ENCODE data around the gene PRKAA1. TPM values are rescaled to one million over a fixed set of nuclear protein-coding genes. Genes with fewer than 3 reads are reported as not detected.
A peak's percentile ranks its signal among the peaks of the same experiment; 100 is the strongest.

Gene PRKAA1
- total RNA-seq, 1 experiment from 2014 or later, result 31.2 TPM

- ChIA-PET POLR2A (interaction anchor here (1.0 to 2.4 kb wide), 3 partner anchors 21 to 28 kb away, joined by 3 to 16 read pairs (median 4); partner anchors contain the start of gene PRKAA1), CTCF (interaction anchor here (1.1 kb wide), 1 partner anchor 28 kb away, joined by 5 read pairs; the partner anchor contains the start of gene PRKAA1)
- peaks cover 59% of the 10 kb centered on the region for H3K36me3 Mint-ChIP-seq
- no peak for ATAC-seq
- H3K9me3 Mint-ChIP-seq, result no peaks in the 10 kb centered on the region
- H3K27ac Mint-ChIP-seq, result peak overlapping the region; percentile 27; the same call in 1 of the 2 replicates
- H3K27me3 Mint-ChIP-seq (ENCODE audit: low read depth), result no peaks in the 10 kb centered on the region
- no peak for DNase-seq (ENCODE audit: low spot score)
- peaks cover 24% of the 10 kb centered on the region for H3K4me1 Mint-ChIP-seq
- no peak overlapping the region for H3K4me3 Mint-ChIP-seq
- TF ChIP-seq CBFB (CRISPR knock-in tag; IDR thresholded peaks at IDR 0.05; ENCODE audit: low read depth) (no peak), EMX1 (CRISPR knock-in tag; IDR thresholded peaks at IDR 0.05) (peak; percentile 24; the same call in 1 of the 2 replicates), ZNF281 (CRISPR knock-in tag; IDR thresholded peaks at IDR 0.05) (no peak), CTCF (IDR thresholded peaks at IDR 0.05) (no peak), ATF2 (CRISPR knock-in tag; IDR thresholded peaks at IDR 0.05; ENCODE audit: borderline replicate concordance, low read depth) (no peak), OVOL2 (CRISPR knock-in tag; IDR thresholded peaks at IDR 0.05; ENCODE audit: borderline replicate concordance) (no peak), ZNF232 (CRISPR knock-in tag; IDR thresholded peaks at IDR 0.05) (no peak), NFATC4 (CRISPR knock-in tag; IDR thresholded peaks at IDR 0.05) (peak; percentile 68; the same call in 1 of the 2 replicates), ZBTB43 (CRISPR knock-in tag; IDR thresholded peaks at IDR 0.05) (no peak), SMAD3 (CRISPR knock-in tag; IDR thresholded peaks at IDR 0.05; ENCODE audit: borderline replicate concordance) (no peak), PRRX2 (CRISPR knock-in tag; IDR thresholded peaks at IDR 0.05) (peak; percentile 86; the same call in 1 of the 2 replicates), ZNF219 (CRISPR knock-in tag; IDR thresholded peaks at IDR 0.05; ENCODE audit: borderline replicate concordance) (no peak), HMGA2 (CRISPR knock-in tag; IDR thresholded peaks at IDR 0.05) (no peak), MYBL2 (CRISPR knock-in tag; IDR thresholded peaks at IDR 0.05) (no peak), ZNF263 (CRISPR knock-in tag; IDR thresholded peaks at IDR 0.05; ENCODE audit: low read depth) (no peak), ZNF671 (CRISPR knock-in tag; IDR thresholded peaks at IDR 0.05) (peak; percentile 86)
- TF ChIP-seq, protein P1, sequence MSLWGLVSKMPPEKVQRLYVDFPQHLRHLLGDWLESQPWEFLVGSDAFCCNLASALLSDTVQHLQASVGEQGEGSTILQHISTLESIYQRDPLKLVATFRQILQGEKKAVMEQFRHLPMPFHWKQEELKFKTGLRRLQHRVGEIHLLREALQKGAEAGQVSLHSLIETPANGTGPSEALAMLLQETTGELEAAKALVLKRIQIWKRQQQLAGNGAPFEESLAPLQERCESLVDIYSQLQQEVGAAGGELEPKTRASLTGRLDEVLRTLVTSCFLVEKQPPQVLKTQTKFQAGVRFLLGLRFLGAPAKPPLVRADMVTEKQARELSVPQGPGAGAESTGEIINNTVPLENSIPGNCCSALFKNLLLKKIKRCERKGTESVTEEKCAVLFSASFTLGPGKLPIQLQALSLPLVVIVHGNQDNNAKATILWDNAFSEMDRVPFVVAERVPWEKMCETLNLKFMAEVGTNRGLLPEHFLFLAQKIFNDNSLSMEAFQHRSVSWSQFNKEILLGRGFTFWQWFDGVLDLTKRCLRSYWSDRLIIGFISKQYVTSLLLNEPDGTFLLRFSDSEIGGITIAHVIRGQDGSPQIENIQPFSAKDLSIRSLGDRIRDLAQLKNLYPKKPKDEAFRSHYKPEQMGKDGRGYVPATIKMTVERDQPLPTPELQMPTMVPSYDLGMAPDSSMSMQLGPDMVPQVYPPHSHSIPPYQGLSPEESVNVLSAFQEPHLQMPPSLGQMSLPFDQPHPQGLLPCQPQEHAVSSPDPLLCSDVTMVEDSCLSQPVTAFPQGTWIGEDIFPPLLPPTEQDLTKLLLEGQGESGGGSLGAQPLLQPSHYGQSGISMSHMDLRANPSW (CRISPR knock-in tag; conservative IDR thresholded peaks at IDR 0.05; ENCODE audit: low read depth), result no peak
- TF ChIP-seq, protein P2, sequence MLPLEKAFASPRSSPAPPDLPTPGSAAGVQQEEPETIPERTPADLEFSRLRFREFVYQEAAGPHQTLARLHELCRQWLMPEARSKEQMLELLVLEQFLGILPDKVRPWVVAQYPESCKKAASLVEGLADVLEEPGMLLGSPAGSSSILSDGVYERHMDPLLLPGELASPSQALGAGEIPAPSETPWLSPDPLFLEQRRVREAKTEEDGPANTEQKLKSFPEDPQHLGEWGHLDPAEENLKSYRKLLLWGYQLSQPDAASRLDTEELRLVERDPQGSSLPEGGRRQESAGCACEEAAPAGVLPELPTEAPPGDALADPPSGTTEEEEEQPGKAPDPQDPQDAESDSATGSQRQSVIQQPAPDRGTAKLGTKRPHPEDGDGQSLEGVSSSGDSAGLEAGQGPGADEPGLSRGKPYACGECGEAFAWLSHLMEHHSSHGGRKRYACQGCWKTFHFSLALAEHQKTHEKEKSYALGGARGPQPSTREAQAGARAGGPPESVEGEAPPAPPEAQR (CRISPR knock-in tag; IDR thresholded peaks at IDR 0.05), result no peak
- TF ChIP-seq, protein P3, sequence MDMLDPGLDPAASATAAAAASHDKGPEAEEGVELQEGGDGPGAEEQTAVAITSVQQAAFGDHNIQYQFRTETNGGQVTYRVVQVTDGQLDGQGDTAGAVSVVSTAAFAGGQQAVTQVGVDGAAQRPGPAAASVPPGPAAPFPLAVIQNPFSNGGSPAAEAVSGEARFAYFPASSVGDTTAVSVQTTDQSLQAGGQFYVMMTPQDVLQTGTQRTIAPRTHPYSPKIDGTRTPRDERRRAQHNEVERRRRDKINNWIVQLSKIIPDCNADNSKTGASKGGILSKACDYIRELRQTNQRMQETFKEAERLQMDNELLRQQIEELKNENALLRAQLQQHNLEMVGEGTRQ (CRISPR knock-in tag; IDR thresholded peaks at IDR 0.05), result no peak
- TF ChIP-seq, protein P4, sequence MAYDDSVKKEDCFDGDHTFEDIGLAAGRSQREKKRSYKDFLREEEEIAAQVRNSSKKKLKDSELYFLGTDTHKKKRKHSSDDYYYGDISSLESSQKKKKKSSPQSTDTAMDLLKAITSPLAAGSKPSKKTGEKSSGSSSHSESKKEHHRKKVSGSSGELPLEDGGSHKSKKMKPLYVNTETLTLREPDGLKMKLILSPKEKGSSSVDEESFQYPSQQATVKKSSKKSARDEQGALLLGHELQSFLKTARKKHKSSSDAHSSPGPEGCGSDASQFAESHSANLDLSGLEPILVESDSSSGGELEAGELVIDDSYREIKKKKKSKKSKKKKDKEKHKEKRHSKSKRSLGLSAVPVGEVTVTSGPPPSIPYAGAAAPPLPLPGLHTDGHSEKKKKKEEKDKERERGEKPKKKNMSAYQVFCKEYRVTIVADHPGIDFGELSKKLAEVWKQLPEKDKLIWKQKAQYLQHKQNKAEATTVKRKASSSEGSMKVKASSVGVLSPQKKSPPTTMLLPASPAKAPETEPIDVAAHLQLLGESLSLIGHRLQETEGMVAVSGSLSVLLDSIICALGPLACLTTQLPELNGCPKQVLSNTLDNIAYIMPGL (CRISPR knock-in tag; IDR thresholded peaks at IDR 0.05), result no peak
Observed at GRCh38 chr5:40826489-40827187, 28.5 kb upstream of the PRKAA1 start.

Measured in WTC11 (cell line).